Lower lobe of right lung (tissue), 2 donors: ENCODE results near the gene UNC119B. TPM values are rescaled to one million over a fixed set of nuclear protein-coding genes. Genes with fewer than 3 reads are reported as not detected.

Experiments
- ATAC-seq, 2 donors: fragments of 200-7000 bp; cut with Tn5 transposase; one replicate each; pipeline ENCODE4 v1.9.1; 2020 to 2022; ENCODE audit warnings: mild to moderate bottlenecking in 2 of 2, moderate library complexity in 2 of 2
- DNase-seq: peaks from one replicate; pipeline ENCODE4 v3.0.0-alpha.2; 2020
- H3K27ac ChIP-seq: fragments of 200-600 bp; one replicate; pipeline ENCODE4 v1.8.0; 2022
- H3K27me3 ChIP-seq: fragments of 200-600 bp; one replicate; pipeline ENCODE4 v1.8.0; 2022; ENCODE audit warnings: low read depth
- H3K36me3 ChIP-seq: fragments of 200-600 bp; one replicate; pipeline ENCODE4 v1.8.0; 2022; ENCODE audit warnings: mild to moderate bottlenecking
- H3K4me1 ChIP-seq: fragments of 200-600 bp; one replicate; pipeline ENCODE4 v1.8.0; 2022
- H3K4me3 ChIP-seq: fragments of 200-600 bp; one replicate; pipeline ENCODE4 v1.8.0; 2022; ENCODE audit warnings: mild to moderate bottlenecking
- H3K9me3 ChIP-seq: fragments of 200-600 bp; one replicate; pipeline ENCODE4 v1.8.0; 2022
- CTCF ChIP-seq: fragments of 200-600 bp; IDR thresholded peaks from one replicate; pipeline ENCODE4 v1.8.0; 2022; ENCODE audit warnings: antibody characterized with exemption, mild to moderate bottlenecking
- intact Hi-C: fragments of 100-400 bp; cut with DNase I; formaldehyde crosslinking; loops from one replicate; pipeline ENCODE4 v1.11.0; 2022
- total RNA-seq: library from RNA; stranded (reverse); fragmentation: NEBNext Ultra II Directional; extraction: Animal tissue kit (Norgen Biotek cat#: 25700); gene quantifications from one replicate; pipeline ENCODE4 v1.2.1, GENCODE V29; 2021
- donor health status: DM: no; HTN: yes; CAD: no; lungs with severe emphysema.

UNC119B gene
- total RNA-seq, 1 donor from 2014 or later = 27.1 TPM

- Histone ChIP-seq H3K27me3 (no peaks in the 10 kb centered on the region), H3K27ac (no peak overlapping the region), H3K9me3 (no peaks in the 10 kb centered on the region), H3K4me3 (no peak overlapping the region), H3K4me1 (no peaks in the 10 kb centered on the region), H3K36me3 (peaks cover 21% of the 10 kb centered on the region)
- DNase-seq = no peak
- intact Hi-C loops = no loop called here
- no peak for ATAC-seq
- no peak for TF ChIP-seq CTCF
Measured at GRCh38 chr12:120739031-120739762, 28.9 kb downstream of the UNC119B start.

- intact Hi-C loops = no loop called here
Measured at GRCh38 chr12:120739821-120740613, 29.8 kb downstream of the UNC119B start.

GRCh38 chr12:120740871-120741270, 30.6 kb downstream of the UNC119B start:
- no peaks in the 10 kb centered on the region for H3K27me3 ChIP-seq
- no peaks in the 10 kb centered on the region for H3K9me3 ChIP-seq
- ATAC-seq = no peak
- peaks cover 21% of the 10 kb centered on the region for H3K36me3 ChIP-seq
- TF ChIP-seq CTCF = no peak
- intact Hi-C loops = no loop called here
- H3K4me1 ChIP-seq = no peaks in the 10 kb centered on the region
- H3K27ac ChIP-seq = no peak overlapping the region
- DNase-seq = no peak
- no peak overlapping the region for H3K4me3 ChIP-seq

More at GRCh38 chr12:120739821-120740613, 29.8 kb downstream of the UNC119B start:
- Histone ChIP-seq H3K27ac (no peak overlapping the region), H3K36me3 (peaks cover 21% of the 10 kb centered on the region), H3K9me3 (no peaks in the 10 kb centered on the region), H3K4me3 (no peak overlapping the region), H3K4me1 (no peaks in the 10 kb centered on the region), H3K27me3 (no peaks in the 10 kb centered on the region)
- ATAC-seq = no peak
- DNase-seq = no peak
- no peak for TF ChIP-seq CTCF

- no peaks in the 10 kb centered on the region for H3K27me3 ChIP-seq
- ATAC-seq = no peak
- peaks cover 21% of the 10 kb centered on the region for H3K36me3 ChIP-seq
- no peak overlapping the region for H3K27ac ChIP-seq
- intact Hi-C loops = no loop called here
- H3K9me3 ChIP-seq = no peaks in the 10 kb centered on the region
- DNase-seq = no peak
- no peaks in the 10 kb centered on the region for H3K4me1 ChIP-seq
- TF ChIP-seq CTCF = no peak
- no peak overlapping the region for H3K4me3 ChIP-seq
Measured at GRCh38 chr12:120741476-120742421, 31.5 kb downstream of the UNC119B start.

- Histone ChIP-seq H3K4me1 (no peaks in the 10 kb centered on the region), H3K36me3 (no peaks in the 10 kb centered on the region), H3K27me3 (no peaks in the 10 kb centered on the region), H3K4me3 (no peak overlapping the region), H3K27ac (no peak overlapping the region), H3K9me3 (no peaks in the 10 kb centered on the region)
- TF ChIP-seq CTCF = no peak
- DNase-seq = no peak
- intact Hi-C loops = no loop called here
- no peak for ATAC-seq
Measured at GRCh38 chr12:120744922-120745493, 34.8 kb downstream of the UNC119B start.
